ENCODE results near the gene ARMC7. TPM values are rescaled to one million over a fixed set of nuclear protein-coding genes. Genes with fewer than 3 reads are reported as not detected.
"Not testable (repeated sequence)": the region's sequence is repeated elsewhere in the genome, so short reads cannot be mapped to it uniquely, and the experiment has no call there.

ARMC7 gene
- total and polyA plus RNA-seq, 2 of the 4 experiments (the other 2 are of a cell fraction): 1.8 to 6.9 TPM

DNA sequence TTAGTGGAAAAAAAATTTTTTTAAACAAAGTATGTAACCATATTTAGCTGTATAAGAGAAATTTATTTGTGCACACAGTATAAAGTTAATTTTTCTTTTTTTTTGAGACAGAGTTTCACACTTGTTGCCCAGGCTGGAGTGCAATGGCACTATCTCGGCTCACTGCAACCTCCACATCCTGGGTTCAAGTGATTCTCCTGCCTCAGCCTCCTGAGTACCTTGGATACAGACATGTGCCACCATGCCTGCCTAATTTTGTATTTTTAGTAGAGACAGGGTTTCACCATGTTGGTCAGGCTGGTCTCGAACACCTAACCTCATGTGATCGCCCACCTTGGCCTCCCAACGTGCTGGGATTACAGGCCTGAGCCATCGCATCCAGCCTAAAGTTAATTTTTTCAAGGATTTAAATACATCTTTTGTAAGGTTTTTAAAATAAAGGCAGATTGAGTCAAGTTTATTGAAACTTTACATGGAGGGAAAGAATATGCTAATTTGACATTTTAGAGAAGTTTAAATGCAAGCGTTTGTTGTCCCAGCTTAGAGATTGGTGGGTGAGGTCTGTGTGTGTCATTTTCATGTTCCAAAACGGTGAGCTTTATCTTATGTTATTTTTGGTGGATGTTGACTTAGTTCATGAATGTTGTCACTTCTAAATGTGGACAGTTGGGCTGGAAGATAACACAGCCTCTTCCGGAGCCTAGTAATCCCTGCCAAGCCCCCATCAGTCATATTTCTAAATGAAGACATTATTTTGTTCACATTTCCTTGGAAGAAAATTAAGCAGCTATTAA lies 38.1 kb upstream of the ARMC7 start:
- H4K8ac ChIP-seq (ENCODE audit: low read depth in 2 of 2, low read length in 2 of 2); H3K4me2 ChIP-seq (ENCODE audit: low read depth, low read length); H3K56ac ChIP-seq (ENCODE audit: extremely low read depth, insufficient read depth, low read length); H3K4me3 ChIP-seq (ENCODE audit: insufficient read depth, low read depth, low read length); H2AFZ ChIP-seq (replicated peaks; ENCODE audit: low read length, poor library complexity); H3K36me3 ChIP-seq (ENCODE audit: control insufficient read depth, insufficient read depth, low read length); dilution Hi-C loops (cut with HindIII; ENCODE audit: low sequenced_read_pairs, unreplicated experiment); H3K4ac ChIP-seq (ENCODE audit: low read depth, low read length); H2BK5ac ChIP-seq (ENCODE audit: low read depth, low read length, poor library complexity, severe bottlenecking); H3K23ac ChIP-seq (ENCODE audit: low read depth, low read length); H4K91ac ChIP-seq (ENCODE audit: insufficient read depth, low read depth, low read length); H3K14ac ChIP-seq (replicated peaks; ENCODE audit: low read depth, low read length); H3K9ac ChIP-seq (ENCODE audit: low read depth, low read length); H3K79me1 ChIP-seq (ENCODE audit: low read depth in 1 of 2, low read length in 2 of 2); H2BK120ac ChIP-seq (ENCODE audit: low read depth, low read length); DNase-seq; H2AK5ac ChIP-seq (ENCODE audit: low read depth, low read length); H2AK9ac ChIP-seq (replicated peaks; ENCODE audit: low read depth, low read length, poor library complexity); H2BK15ac ChIP-seq (ENCODE audit: low read depth, low read length); H3K27me3 ChIP-seq (ENCODE audit: control insufficient read depth, insufficient read depth, low read length); H2BK20ac ChIP-seq (ENCODE audit: low read depth, low read length); BruUV-seq (replicated peaks); POLR2A ChIA-PET (ENCODE audit: unreplicated experiment); H3K9me1 ChIP-seq (ENCODE audit: insufficient read depth, low read length); H3K9me3 ChIP-seq (ENCODE audit: control insufficient read depth, insufficient read depth, low read length); H4K20me1 ChIP-seq (ENCODE audit: insufficient read depth, low read length); H3K27ac ChIP-seq (ENCODE audit: insufficient read depth, low read length); ATAC-seq (ENCODE audit: low read depth); H4K5ac ChIP-seq (ENCODE audit: low read depth, low read length); H3K18ac ChIP-seq (ENCODE audit: low read depth, low read length); H3K4me1 ChIP-seq (ENCODE audit: control insufficient read depth, insufficient read depth, low read length): not testable (repeated sequence)
- CTCF ChIA-PET: interaction anchor here (0.9 kb wide), 1 partner anchor 385 kb away, joined by 3 read pairs; the partner anchor contains the start of gene TMEM94
- intact Hi-C loops (cut with micrococcal nuclease) (loop anchor here (5.0 kb wide), 1 partner anchor 36 kb away; the partner anchor contains the start of gene ARMC7), in situ Hi-C loops (cut with MboI; ENCODE audit: low sequenced_read_pairs) (loop anchor here (25.0 kb wide), 1 partner anchor 341 kb away; the partner anchor contains the start of gene GRB2)
- WGBS, 2 experiments (ENCODE audit: extremely low coverage in 2 of 2, insufficient read length in 1 of 2): 100% methylated on average over 1 of the region's 8 CpGs; no CpG with 5 or more reads in 1 of the 2 experiments

DNA sequence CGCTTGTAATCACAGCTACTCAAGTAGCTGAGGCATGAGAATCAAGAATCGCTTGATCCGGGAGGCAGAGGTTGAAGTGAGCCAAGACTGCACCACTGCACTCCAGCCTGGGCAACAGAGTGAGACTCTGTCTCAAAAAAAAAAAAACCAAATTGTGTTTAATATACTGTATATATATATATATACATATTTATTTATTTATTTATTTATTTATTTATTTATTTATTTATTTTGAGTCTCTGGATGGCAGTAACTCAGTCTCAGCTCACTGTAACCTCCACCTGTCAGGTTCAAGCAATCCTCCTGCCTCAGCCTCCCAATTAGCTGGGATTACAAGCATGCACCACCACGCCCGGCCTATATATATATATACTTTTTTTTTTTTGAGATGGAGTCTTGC lies 36.9 kb upstream of the ARMC7 start:
- H3K36me3 ChIP-seq (ENCODE audit: control insufficient read depth, insufficient read depth, low read length); H4K91ac ChIP-seq (ENCODE audit: insufficient read depth, low read depth, low read length); BruUV-seq (replicated peaks); H3K9me1 ChIP-seq (ENCODE audit: insufficient read depth, low read length); H4K8ac ChIP-seq (ENCODE audit: low read depth in 2 of 2, low read length in 2 of 2); H2BK120ac ChIP-seq (ENCODE audit: low read depth, low read length); H2AFZ ChIP-seq (replicated peaks; ENCODE audit: low read length, poor library complexity); dilution Hi-C loops (cut with HindIII; ENCODE audit: low sequenced_read_pairs, unreplicated experiment); H4K20me1 ChIP-seq (ENCODE audit: insufficient read depth, low read length); ATAC-seq (ENCODE audit: low read depth); POLR2A ChIA-PET (ENCODE audit: unreplicated experiment); H3K9me3 ChIP-seq (ENCODE audit: control insufficient read depth, insufficient read depth, low read length); H2BK15ac ChIP-seq (ENCODE audit: low read depth, low read length); DNase-seq; H3K56ac ChIP-seq (ENCODE audit: extremely low read depth, insufficient read depth, low read length); H3K4me3 ChIP-seq (ENCODE audit: insufficient read depth, low read depth, low read length); H2AK5ac ChIP-seq (ENCODE audit: low read depth, low read length); H3K27ac ChIP-seq (ENCODE audit: insufficient read depth, low read length); H3K23ac ChIP-seq (ENCODE audit: low read depth, low read length); H2BK20ac ChIP-seq (ENCODE audit: low read depth, low read length); H2AK9ac ChIP-seq (replicated peaks; ENCODE audit: low read depth, low read length, poor library complexity); H3K18ac ChIP-seq (ENCODE audit: low read depth, low read length); H3K27me3 ChIP-seq (ENCODE audit: control insufficient read depth, insufficient read depth, low read length); H3K79me1 ChIP-seq (ENCODE audit: low read depth in 1 of 2, low read length in 2 of 2); H3K4ac ChIP-seq (ENCODE audit: low read depth, low read length); CTCF ChIA-PET; H4K5ac ChIP-seq (ENCODE audit: low read depth, low read length); H3K4me1 ChIP-seq (ENCODE audit: control insufficient read depth, insufficient read depth, low read length); H3K14ac ChIP-seq (replicated peaks; ENCODE audit: low read depth, low read length); H2BK5ac ChIP-seq (ENCODE audit: low read depth, low read length, poor library complexity, severe bottlenecking); H3K4me2 ChIP-seq (ENCODE audit: low read depth, low read length); H3K9ac ChIP-seq (ENCODE audit: low read depth, low read length): not testable (repeated sequence)
- intact Hi-C loops (cut with micrococcal nuclease) (loop anchor here (5.0 kb wide), 1 partner anchor 34 kb away; the partner anchor contains the start of gene ARMC7), in situ Hi-C loops (cut with MboI; ENCODE audit: low sequenced_read_pairs) (loop anchor here (25.0 kb wide), 1 partner anchor 339 kb away; the partner anchor contains the start of gene GRB2)
- WGBS, 2 experiments (ENCODE audit: extremely low coverage in 2 of 2, insufficient read length in 1 of 2): no CpG with 5 or more reads among the region's 5 CpGs
